Measurements from ENCODE around the gene TPM4.
"Not testable (repeated sequence)": the region's sequence is repeated elsewhere in the genome, so short reads cannot be mapped to it uniquely, and the experiment has no call there.

The TPM4 gene

GRCh38 chr19:16076154-16076957 lies at the start of gene TPM4:
TSS of gene TPM4 (plus strand) at chr19:16076495. CDS start at chr19:16076566, 71 bp downstream.
- peak; percentile 70 for ATAC-seq
- peak; percentile 94 for DNase-seq

DNA sequence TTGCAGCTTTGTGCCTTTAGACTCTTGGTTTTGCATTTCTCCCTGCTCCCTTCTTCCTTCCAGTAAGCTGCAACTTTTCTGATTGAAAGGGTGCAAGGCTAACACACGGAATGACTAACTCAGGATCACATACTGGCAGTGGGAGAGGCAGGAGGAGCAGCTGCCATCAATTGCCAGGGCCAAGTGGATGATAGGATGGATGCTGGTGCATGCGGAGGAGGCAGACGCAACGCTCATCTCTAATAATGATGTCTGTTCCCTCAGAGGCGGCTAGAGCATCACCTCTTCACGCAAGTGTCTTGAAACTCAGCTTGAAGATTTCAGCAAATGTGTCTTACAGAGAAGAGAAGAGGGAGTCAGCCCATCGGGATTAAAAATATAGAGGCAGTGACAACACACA lies 49.5 kb upstream of the TPM4 start:
- no peak for ATAC-seq
- DNase-seq, result no peak

GRCh38 chr19:16027528-16027927 lies 48.8 kb upstream of the TPM4 start:
- ATAC-seq (peak; percentile 70), DNase-seq (peak; percentile 19)

- ATAC-seq, DNase-seq: not testable (repeated sequence)
These were observed 46.1 kb upstream of the TPM4 start for GRCh38 chr19:16030155-16030554.

DNA sequence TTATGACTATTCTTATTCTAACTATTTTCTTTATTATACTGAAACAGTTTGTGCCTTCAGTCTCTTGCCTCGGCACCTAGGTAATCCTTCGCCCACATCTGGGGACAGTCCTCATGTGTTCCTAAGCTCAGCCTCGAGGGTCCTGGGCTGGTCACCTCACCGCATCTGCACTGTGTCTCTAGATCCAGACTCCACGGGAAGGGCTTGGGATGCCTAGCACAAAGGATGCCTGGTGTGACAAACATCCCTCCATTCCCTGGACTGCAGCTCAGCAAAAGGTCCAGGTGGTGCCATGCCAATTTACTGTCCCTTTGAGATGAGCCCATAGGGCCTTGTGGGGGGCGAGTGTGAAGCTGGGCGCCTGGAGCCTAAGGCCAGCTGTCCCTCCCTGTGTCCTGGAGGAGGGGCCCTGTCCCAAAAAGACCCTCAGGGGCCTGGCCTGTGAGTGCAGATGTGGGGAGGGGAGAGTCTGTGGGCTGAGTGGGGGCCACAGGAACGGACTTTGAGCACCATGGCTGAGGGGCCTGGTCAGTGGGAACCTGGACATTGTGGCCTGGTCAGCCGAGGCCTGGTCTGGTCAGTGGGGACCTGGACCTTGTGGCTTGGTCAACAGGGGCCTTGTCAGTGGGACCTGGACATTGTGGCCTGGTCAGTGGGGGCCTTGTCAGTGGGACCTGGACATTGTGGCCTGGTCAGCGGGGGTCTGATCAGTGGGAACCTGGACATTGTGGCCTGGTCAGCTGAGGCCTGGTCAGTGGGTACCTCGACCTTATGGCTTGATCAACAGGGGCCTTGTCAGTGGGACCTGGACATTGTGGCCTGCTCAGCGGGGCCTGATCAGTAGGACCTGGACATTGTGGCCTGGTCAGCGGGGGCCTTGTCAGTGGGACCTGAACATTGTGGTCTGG lies 45.1 kb upstream of the TPM4 start:
- DNase-seq (no peak), ATAC-seq (no peak)

DNA sequence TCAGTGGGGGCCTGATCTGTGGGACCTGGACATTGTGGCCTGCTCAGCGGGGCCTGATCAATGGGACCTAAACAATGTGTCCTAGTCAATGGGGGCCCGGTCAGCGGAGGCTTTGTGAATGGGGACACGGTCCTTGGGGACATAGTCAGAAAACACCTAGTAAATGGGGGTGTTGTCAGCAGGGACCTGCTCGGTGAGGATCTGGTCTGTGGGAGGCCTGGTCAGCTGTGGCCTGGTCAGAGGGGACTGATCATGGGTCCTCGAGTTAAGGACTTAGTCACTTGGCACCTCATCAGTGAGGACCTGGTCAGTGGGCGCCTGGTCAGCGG lies 44.5 kb upstream of the TPM4 start:
- DNase-seq (no peak), ATAC-seq (no peak)

GRCh38 chr19:16032509-16033135 lies 43.7 kb upstream of the TPM4 start:
- ATAC-seq, result no peak
- DNase-seq, result no peak

DNA sequence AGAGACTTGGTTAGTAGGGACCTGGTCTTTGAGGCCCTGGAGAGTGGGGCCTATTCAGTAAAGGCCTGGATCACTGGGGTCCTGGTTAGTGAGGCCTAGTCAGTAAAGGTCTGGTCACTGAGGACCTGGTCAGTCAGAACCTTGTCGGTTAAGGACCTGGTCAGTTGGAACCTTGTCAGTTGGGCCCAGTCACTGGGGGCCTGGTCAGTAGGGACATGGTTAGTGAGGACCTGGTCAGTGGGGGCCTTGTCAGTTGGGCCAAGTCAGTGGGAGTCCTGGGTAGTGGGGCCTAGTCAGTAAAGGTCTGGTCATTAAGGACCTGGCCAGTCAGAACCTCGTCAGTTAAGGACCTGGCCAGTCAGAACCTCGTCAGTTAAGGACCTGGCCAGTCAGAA lies 43.2 kb upstream of the TPM4 start:
- no peak for ATAC-seq
- DNase-seq, result no peak

DNA sequence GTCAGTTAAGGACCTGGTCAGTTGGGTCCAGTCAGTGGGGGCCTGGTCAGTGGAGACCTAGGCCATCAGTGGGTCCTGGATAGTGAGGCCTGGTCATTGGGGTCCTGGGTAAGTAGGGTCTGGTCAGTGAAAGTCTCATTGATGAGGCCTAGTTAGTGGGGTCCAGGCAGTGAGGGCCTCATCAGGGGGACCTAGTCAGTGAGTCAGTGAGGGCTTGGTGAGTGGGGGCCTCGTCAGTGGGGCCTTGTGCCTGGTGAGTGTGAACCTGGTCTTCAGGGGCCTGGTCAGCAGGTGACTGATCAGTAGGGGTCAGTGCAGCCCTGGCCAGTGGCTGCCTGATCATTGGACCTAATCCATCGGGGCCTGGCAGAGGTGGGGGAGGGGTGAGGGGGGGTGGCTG lies 42.6 kb upstream of the TPM4 start:
- DNase-seq, result no peak
- no peak for ATAC-seq

DNA sequence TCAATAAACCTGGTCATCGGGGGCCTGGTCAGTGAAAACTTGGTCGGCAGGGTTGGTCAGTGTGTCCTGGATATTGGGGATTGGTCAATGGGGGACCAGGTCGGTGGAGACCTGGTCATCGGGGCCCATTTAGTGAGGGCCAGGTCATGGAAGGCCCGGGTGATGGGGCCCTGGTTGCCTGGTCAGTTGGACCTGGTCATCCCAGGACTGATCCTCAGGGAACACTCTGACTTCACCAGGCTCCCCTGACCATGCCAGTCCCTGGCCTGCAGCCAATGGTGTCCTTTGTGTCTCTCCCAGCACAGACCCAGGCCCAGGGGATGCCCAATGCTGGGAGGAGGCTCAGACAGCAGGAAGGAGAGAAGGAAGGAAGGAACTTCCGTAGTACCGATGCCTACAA lies 42.1 kb upstream of the TPM4 start:
- ATAC-seq, result no peak
- no peak for DNase-seq

GRCh38 chr19:16034958-16035560 lies 41.2 kb upstream of the TPM4 start:
- no peak for ATAC-seq

GRCh38 chr19:16035601-16036297 lies 40.5 kb upstream of the TPM4 start:
- ATAC-seq (no peak), DNase-seq (no peak)

More at GRCh38 chr19:16034958-16035560, 41.2 kb upstream of the TPM4 start:
- DNase-seq, result no peak

- ATAC-seq (no peak), DNase-seq (no peak)
These were observed 39.8 kb upstream of the TPM4 start for GRCh38 chr19:16036397-16036925.

DNA sequence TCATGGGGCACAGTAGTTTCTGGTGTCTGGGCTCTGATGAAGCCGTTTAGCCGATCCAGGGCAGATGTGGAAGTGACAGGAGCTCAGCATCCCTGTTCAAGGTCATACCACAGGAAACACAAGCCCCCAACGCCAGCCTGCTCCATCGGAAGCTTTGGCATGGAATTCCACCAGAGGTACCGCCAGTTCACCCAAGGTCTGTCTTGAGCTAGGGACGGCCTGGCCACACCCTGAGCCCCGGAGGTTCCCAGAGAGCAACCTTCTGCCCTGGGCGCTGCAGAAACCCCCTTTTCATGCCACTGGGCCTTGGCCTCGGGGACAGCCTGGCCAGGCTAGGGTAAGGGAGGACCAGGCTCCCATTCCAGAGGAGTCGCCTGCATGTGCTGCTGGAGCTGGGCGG lies 39.4 kb upstream of the TPM4 start:
- ATAC-seq, result no peak

GRCh38 chr19:16037424-16038195 lies 38.7 kb upstream of the TPM4 start:
- DNase-seq, result no peak
- ATAC-seq, result no peak

More for the DNA sequence above, 39.4 kb upstream of the TPM4 start:
- no peak for DNase-seq

DNA sequence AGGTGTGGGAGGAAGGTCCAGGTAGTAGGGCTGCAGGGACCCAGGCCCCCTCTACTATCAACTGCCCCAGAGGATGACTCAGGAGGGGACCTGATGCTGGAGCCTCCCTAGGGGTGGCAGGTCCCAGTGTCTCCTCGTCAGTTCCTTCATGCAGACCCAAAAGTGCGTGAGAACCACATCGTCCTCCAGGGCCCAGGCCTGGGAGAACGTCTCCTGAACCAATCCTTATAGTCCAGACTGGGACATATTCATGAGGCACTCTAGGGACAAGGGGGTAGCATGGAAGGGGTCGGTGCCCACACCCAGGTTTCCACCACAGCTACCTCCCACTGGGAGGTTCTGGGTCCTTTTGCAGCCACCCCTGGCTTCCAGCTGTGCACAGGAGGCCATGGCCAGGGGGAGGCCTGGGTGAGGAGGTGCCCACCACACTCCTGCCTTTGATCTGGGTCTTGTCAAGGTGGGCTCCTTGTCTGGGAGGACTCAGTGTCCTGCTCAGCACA lies 38.0 kb upstream of the TPM4 start:
- DNase-seq, result no peak
- no peak for ATAC-seq

- ATAC-seq (no peak), DNase-seq (no peak)
These were observed 37.2 kb upstream of the TPM4 start for GRCh38 chr19:16039081-16039480.

- ATAC-seq (no peak), DNase-seq (no peak)
These were observed 36.8 kb upstream of the TPM4 start for GRCh38 chr19:16039545-16039944.

GRCh38 chr19:16040642-16041041 lies 35.7 kb upstream of the TPM4 start:
- ATAC-seq (no peak), DNase-seq (no peak)

DNA sequence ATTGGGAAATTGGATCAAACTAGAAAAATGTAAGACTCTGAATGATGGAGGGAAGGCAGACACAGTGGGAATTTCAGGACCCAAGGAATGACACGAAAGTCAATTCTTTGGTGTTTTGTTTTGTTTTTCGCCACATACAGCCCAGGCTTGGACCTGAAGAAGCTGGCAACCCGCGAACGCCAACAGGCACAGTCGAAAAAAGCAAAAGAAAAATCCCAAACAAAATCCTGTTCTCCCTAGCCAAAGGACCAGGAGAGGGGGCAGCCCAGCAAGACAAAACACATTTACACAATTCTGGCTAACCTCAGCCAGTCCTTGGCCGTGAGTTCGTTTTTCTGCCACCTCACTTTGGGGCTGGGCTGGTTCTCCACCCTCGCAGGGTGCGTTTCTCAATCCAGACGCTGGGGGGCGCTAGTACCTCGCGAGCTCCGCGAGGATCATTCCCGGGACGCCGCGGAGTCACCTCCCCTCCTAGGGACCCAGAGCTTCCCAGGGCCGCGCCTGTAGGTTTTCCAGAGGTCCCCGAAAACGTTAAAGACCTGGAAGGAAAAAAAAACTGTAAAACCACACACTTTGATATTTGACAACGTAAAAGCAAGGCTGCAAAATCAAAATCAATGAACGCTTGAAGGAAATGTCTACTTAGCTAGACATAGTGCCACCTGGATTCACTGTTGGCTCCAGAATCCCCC lies 34.9 kb upstream of the TPM4 start:
- peak; percentile 79 for ATAC-seq
- DNase-seq, result peak; percentile 87

Data from stimulated activated naive CD8-positive, alpha-beta T cell treated with anti-CD3 and anti-CD28 coated beads, Interleukin-15, Interleukin-2, amounts not matched to agents 100 U/mL and 50 U/mL, for 24 hours (primary cell).